ENCODE results near the gene AKR1B1. TPM values are rescaled to one million over a fixed set of nuclear protein-coding genes. Genes with fewer than 3 reads are reported as not detected.
A peak's percentile ranks its signal among the peaks of the same experiment; 100 is the strongest.

Gene AKR1B1
- total RNA-seq, 1 experiment from 2014 or later: 235 TPM

DNA sequence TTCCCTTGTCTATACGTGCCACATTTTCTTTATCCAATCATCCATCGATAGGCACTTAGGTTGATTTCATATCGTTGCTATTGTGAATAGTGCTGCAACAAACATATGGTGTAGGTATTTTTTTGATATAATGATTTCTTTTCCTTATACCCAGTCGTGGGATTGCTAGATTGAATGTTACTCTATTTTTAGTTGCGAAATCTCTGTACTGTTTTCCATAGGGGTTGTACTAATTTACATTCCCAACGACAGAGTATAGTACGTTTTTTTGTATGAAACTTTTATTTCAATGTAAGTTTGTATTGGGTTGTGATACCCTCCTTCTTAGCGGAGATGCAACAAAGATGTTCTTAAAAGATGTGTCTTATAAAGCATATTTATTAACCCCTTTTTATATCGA, 30.0 kb downstream of the AKR1B1 start:
- no peak for DNase-seq (ENCODE audit: low spot score)
- in situ Hi-C loops (cut with HindIII; ENCODE audit: low sequenced_read_pairs): no loop called here

DNA sequence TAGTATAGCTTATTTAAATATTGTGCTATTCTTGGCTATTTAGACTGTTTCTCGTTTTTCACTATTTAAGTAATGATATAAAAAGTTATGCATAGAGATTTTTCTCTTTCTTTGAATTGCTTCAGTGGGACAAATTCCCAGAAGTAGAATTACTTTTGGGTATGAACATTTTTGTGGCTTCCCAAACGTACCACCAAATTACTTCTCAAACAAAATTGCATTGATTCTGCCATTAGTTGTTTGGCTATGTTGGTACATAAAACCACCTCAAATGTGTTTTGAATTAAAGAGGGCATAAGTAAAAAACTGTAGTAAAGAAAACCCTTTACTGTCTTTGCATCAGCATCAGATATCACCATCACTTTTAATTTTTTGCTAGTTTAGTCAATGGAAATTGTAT, 31.0 kb downstream of the AKR1B1 start:
- in situ Hi-C loops (cut with HindIII; ENCODE audit: low sequenced_read_pairs): no loop called here
- DNase-seq (ENCODE audit: low spot score): no peak

DNA sequence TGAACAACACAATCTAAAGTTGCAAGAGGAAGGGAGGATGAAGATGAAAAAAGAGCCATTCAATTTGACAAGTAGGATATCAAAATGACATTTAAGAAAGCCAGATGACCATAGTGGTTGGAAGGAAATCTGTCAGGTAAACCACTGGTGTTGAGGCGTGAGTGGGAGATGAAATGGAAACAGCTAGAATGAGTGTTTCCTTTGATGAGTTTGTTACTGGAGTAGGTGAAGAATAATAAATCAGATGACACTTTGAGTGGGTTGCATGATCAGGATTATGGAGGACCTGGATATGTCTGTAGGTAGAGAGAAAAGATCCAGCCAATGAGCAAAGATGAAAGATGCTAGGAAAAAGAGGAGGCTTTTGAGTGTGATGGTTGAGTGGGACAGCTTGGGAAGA, 33.1 kb downstream of the AKR1B1 start:
- DNase-seq (ENCODE audit: low spot score): no peak
- in situ Hi-C loops (cut with HindIII; ENCODE audit: low sequenced_read_pairs): no loop called here

DNA sequence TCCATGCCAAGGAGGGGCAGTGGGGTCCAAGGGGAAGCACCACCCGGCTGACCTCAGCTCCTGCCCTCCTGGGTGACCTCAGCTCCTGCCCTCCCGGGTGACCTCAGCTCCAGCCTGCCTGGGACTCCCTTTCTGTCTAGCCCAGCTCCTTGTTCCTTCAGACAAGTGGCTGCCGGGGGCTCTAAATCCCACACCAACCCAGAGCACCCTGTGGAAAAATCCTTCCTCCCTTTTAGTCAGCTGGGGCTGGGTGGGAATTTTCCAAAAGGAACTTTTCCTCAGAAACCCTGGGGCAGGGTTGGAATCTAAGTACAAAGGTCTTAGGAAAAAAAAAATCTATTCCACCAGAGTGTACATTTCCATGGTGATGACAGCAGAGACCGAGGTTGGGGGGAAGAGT, 36.3 kb downstream of the AKR1B1 start:
- DNase-seq (ENCODE audit: low spot score): no peak
- in situ Hi-C loops (cut with HindIII; ENCODE audit: low sequenced_read_pairs): no loop called here

DNA sequence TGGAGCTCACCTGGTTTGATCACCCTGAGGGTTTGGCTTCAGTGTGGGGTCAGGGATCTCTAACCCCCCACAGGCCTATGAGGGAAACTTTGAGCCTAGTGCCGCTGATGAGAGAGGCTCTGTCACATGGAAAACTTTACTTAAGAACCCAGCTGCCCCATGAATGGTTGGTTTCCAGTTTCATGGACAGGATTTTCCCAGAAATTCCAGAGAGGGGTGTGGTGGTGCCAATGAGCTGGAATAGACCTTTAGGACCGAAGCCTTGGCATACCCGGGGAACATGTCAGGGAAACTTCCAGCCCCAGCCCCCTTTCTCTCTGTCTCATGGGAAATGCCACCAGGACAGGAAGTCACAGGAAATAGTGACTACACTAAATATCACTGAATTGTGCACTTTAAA, 36.9 kb downstream of the AKR1B1 start:
- in situ Hi-C loops (cut with HindIII; ENCODE audit: low sequenced_read_pairs): no loop called here
- DNase-seq (ENCODE audit: low spot score): no peak

DNA sequence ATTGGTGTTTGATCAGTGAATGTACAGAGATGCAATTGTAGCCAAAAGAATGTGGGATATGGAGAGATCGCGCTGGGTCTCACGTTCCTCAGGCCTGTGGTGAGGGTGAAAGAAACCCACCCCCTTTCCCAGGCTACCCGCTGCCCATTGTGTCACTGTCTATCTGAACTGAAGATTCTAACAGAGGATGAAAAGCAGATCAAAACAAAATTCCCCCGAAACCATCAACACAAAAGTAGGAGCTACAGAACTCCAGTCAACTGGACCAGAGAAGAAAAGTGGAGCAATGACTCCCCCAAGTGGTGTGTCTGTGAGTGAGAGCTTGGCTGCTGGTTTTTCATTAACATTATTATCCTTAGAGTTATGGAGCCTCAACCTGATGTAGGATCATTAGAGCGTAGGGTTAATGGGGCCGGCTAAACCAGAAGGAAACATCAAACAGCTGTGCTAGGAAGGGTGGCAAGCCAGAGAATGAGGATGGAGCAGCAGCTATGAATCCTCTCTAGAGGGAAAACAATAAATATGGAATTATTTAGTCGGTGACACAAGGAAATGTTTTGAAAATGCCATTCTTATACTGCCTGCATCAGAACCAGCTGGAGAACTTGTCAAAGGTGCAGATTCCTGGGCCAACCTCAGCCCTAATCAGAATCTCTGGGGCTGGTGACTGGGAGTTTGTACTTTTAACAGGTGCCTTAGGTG, 38.3 kb downstream of the AKR1B1 start:
- in situ Hi-C loops (cut with HindIII; ENCODE audit: low sequenced_read_pairs): no loop called here
- DNase-seq (ENCODE audit: low spot score): peak; percentile 82

DNA sequence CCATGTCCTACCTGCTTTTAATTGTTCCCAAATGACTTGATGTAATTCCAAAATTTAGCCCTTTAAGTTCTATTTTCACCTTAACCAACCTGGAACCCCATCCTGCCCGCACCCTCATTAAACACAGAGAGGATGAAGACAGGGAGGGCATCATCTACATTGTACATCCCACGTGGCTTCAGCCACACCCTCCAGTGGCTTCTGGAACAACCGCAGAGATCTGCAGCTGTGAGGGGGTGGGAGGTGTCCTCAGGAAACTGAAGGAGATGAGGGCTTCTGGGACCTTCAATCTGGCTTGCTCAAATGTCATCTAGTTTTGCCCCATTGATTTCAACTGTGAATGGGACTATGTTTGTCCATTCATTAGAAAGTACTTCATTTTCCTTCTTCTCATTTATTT, 39.0 kb downstream of the AKR1B1 start:
- in situ Hi-C loops (cut with HindIII; ENCODE audit: low sequenced_read_pairs): no loop called here
- DNase-seq (ENCODE audit: low spot score): no peak

DNA sequence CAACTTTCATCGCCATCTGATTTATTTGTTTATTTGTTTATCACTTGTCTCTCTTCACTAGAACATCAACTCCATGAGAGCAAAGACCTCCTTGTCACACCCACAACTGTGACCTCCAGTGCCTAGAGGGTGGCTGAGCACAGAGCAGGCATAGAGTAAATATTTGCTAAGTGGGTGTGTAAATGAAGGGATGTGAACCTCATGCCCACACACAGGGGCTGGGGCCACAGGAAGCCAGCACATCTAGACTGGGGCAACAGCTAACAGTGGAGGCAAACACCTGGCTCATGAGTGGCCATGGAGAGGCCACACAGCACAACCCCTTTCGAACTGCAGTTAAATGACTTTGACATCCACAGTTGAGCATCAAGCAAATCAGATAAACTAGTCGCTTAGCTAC, 39.8 kb downstream of the AKR1B1 start:
- no peak for DNase-seq (ENCODE audit: low spot score)
- in situ Hi-C loops (cut with HindIII; ENCODE audit: low sequenced_read_pairs): no loop called here

DNA sequence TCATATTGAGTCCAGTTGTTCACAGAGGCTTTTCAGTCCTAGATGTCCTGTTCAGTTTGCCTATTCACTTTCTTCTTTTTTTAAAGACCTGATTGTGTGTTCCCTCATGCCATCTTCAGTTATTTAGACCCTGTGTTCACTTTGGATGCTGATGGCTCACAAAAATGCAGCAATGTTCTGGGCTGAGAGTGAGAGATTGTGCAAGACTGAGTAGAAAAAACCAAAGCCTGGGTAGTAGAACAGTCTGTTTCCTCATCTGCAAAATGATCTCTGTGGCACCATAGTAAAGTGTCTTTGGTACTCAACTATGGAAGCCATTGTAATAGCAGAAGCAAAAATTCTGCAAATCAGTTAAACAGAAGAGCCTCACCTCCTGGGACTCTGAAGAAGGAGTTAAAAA, 43.2 kb downstream of the AKR1B1 start:
- in situ Hi-C loops (cut with HindIII; ENCODE audit: low sequenced_read_pairs): no loop called here
- DNase-seq (ENCODE audit: low spot score): no peak

DNA sequence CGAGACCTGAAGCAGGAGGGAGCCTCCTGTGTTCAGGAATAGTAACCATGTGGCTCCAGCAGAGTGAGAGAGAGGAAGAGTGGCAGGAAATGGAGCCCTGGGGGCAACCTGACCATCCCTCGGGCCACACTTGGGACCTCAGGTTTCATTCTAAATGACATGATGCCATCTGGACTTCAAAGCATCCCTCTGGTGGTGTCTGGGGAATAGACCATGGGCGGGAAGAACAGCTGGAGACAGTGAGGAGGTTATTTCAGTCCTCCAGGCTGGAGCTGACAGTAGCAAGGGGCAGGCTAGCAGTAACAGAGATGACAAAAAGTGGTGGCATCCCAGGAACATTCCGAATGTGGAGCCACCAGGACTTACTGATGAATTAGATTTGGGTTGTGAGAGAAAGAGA, 44.8 kb downstream of the AKR1B1 start:
- in situ Hi-C loops (cut with HindIII; ENCODE audit: low sequenced_read_pairs): no loop called here
- no peak for DNase-seq (ENCODE audit: low spot score)

DNA sequence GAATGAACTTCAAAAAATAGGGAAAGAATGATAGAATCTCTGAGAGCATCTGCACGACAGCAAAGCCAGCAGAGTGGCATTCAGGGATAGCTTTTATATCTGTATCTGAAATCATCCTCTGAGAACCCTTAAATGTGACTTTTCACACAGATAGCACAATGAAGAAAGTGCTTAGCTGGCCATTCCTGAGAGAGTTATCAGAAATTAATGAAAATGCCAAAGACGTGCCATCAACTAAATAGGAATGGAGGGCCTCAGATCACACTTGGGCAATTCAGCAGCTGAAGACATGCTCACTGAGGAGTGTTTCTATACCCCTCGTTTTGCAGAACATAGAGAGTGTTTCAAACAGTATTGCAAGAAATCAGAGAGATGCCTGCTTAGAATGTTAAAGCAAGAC, 51.6 kb downstream of the AKR1B1 start:
- no peak for DNase-seq (ENCODE audit: low spot score)
- in situ Hi-C loops (cut with HindIII; ENCODE audit: low sequenced_read_pairs): no loop called here

DNA sequence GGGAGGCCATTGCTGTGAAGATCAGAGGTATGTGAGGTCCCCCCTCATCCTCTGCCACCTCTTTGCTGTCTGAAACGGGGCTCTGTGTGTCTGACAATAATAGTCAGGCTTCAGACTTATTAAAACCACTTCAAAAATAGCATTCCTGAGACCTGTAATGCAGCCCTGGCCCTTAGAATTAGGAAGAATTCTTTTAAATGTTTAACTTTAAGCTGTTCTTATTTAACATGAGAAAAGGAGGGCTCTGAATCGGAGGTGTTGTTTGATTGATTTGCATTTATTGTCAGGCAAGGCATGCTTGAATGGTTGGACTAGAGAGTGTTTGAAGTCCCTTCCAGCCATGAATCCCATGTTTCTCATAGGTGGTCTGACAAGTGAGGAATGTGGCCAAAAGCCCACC, 52.5 kb downstream of the AKR1B1 start:
- in situ Hi-C loops (cut with HindIII; ENCODE audit: low sequenced_read_pairs): no loop called here
- no peak for DNase-seq (ENCODE audit: low spot score)

DNA sequence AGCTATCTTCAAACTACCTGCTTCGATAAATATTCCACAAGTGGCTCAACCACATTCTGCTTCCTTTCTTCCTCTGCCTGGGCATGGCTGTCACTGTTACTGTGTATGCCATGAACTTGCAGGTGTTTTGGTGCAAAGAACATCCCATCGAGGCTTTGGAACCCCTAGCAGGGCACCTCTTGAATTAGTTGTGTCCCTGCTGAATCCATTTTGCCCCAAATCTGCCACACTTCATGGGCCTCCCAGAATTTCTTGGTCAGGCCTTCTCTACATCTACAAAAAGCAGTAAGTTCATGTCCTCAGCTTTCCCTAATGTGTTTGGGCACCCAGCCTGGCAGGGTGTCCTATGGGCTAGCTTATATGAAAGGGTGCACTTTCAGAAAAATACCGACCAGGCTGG, 53.6 kb downstream of the AKR1B1 start:
- no peak for DNase-seq (ENCODE audit: low spot score)
- in situ Hi-C loops (cut with HindIII; ENCODE audit: low sequenced_read_pairs): no loop called here

DNA sequence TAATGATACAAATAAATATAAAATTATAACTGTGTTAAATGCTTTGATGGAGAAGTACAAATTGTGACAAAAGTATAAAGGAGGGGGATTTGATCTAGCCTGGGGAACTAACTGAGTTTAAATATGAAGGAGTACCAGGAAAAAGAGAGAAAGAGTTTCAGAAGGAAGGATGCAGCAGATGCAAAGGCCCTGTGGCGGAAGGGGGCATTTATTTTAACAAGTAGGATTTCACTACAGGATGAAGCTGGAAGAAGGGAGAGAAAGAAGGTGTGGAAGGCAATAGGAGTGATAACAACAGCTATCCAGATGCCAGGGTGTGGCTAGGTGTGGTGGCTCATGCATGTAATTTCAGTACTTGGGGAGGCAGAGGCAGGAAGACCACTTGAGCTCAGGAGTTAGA, 55.8 kb downstream of the AKR1B1 start:
- DNase-seq (ENCODE audit: low spot score): no peak
- in situ Hi-C loops (cut with HindIII; ENCODE audit: low sequenced_read_pairs): no loop called here

DNA sequence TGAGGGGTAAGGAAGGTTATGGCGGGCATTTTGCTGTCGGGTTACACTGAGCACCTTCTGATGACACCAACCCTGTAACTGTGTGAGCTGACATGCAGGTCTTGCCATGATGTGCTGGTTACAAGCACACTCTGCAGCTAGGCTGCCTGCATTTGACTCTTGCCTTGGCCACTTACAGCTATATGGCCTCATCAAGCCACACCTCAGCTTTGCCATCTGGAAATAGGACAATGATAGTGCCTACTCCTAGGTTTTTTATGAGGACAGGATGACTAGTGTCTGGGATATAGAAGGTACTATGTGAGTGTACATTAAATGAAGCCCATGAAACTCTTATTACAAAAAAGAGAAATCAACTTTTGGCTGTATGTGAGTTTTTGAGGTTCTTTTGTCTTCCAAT, 58.0 kb downstream of the AKR1B1 start:
- in situ Hi-C loops (cut with HindIII; ENCODE audit: low sequenced_read_pairs): no loop called here
- no peak for DNase-seq (ENCODE audit: low spot score)

DNA sequence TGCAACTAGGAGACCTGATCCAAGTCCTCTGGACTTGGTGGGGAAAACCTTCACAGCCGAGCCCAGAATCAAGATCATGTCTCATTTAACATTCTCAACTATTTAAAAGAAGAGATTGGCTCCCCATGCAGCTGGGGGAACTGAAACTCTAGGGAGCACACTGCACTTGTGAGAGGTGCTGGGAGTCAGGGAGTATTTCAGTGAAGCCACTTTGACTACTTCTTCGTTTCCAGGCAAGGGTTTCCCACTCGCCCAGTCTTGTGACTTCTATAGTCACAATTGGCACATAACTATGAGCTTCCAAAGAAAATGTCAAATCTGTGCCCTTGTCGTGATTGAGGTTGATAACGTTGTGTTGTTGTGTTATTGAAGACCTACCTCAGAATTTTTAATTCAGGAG, 62.9 kb downstream of the AKR1B1 start:
- in situ Hi-C loops (cut with HindIII; ENCODE audit: low sequenced_read_pairs): no loop called here
- no peak for DNase-seq (ENCODE audit: low spot score)

DNA sequence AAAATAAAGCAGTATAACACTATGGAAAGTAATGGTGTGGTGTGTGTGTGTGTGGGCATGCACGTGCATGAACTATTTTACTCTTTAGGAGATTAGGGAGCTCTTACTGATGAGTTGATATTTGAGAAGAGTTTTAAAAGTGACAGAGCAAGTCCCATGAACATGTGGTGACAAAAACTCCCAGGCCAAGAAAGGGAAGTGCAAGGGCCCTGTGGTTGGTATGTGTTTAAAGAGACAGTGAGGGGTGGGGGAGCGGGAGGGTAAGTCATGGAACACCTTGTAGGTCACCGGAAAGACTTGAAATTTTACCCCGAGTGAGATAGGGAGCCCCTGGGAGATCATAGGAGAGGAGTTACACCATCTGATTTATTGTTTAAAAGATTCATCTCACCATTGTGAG, 63.3 kb downstream of the AKR1B1 start:
- DNase-seq (ENCODE audit: low spot score): no peak
- in situ Hi-C loops (cut with HindIII; ENCODE audit: low sequenced_read_pairs): no loop called here

DNA sequence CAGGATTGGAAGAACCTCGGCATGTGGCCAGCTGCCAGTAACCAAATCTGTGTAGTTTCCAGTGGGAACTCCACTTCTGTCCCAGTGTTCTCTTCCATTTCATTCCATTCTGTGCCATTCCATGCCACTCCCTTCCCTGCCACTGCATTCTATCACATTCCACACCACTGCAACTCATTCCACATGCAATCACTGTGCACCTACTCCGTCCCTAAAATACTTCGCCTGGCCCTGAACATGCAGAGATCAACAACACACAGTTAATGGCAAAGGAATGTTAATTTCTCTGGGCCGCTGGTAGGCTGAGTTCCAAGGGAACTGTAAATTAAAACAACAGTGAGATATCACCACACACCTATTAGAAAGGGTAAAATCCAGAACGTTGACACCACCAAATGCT, 64.8 kb downstream of the AKR1B1 start:
- DNase-seq (ENCODE audit: low spot score): no peak
- in situ Hi-C loops (cut with HindIII; ENCODE audit: low sequenced_read_pairs): no loop called here
